ENCODE measurements around the gene MAN1A1. TPM values are rescaled to one million over a fixed set of nuclear protein-coding genes. Genes with fewer than 3 reads are reported as not detected.

Gene MAN1A1
- total RNA-seq, 1 experiment from 2014 or later: 6.8 TPM

GRCh38 chr6:119326291-119327005 is 23.1 kb downstream of the MAN1A1 start:
- no peak for DNase-seq (ENCODE audit: low read depth)

GRCh38 chr6:119325559-119326265 is 23.8 kb downstream of the MAN1A1 start:
- no peak for DNase-seq (ENCODE audit: low read depth)

- no peak for DNase-seq (ENCODE audit: low read depth)
Measured at GRCh38 chr6:119324718-119325117, 24.8 kb downstream of the MAN1A1 start.

GRCh38 chr6:119323931-119324330 is 25.6 kb downstream of the MAN1A1 start:
- DNase-seq (ENCODE audit: low read depth): no peak

- DNase-seq (ENCODE audit: low read depth): peak; percentile 17
Measured at GRCh38 chr6:119323478-119323877, 26.1 kb downstream of the MAN1A1 start.

- DNase-seq (ENCODE audit: low read depth): no peak
Measured at GRCh38 chr6:119322715-119323350, 26.7 kb downstream of the MAN1A1 start.

- no peak for DNase-seq (ENCODE audit: low read depth)
Measured at GRCh38 chr6:119322034-119322433, 27.5 kb downstream of the MAN1A1 start.

- DNase-seq (ENCODE audit: low read depth): no peak
Measured at GRCh38 chr6:119319694-119320093, 29.9 kb downstream of the MAN1A1 start.

- no peak for DNase-seq (ENCODE audit: low read depth)
Measured at GRCh38 chr6:119318730-119319129, 30.8 kb downstream of the MAN1A1 start.

- no peak for DNase-seq (ENCODE audit: low read depth)
Measured at GRCh38 chr6:119318176-119318575, 31.4 kb downstream of the MAN1A1 start.

GRCh38 chr6:119317007-119317406 is 32.6 kb downstream of the MAN1A1 start:
- no peak for DNase-seq (ENCODE audit: low read depth)

- DNase-seq (ENCODE audit: low read depth): no peak
Measured at GRCh38 chr6:119314885-119315272, 34.7 kb downstream of the MAN1A1 start.

- DNase-seq (ENCODE audit: low read depth): no peak
Measured at GRCh38 chr6:119313937-119314884, 35.4 kb downstream of the MAN1A1 start.

GRCh38 chr6:119312875-119313338 is 36.7 kb downstream of the MAN1A1 start:
- DNase-seq (ENCODE audit: low read depth): no peak

- no peak for DNase-seq (ENCODE audit: low read depth)
Measured at GRCh38 chr6:119312441-119312840, 37.1 kb downstream of the MAN1A1 start.

GRCh38 chr6:119311514-119312142 is 37.9 kb downstream of the MAN1A1 start:
- no peak for DNase-seq (ENCODE audit: low read depth)

- DNase-seq (ENCODE audit: low read depth): no peak
Measured at GRCh38 chr6:119310486-119311036, 39.0 kb downstream of the MAN1A1 start.

- no peak for DNase-seq (ENCODE audit: low read depth)
Measured at GRCh38 chr6:119308991-119309657, 40.4 kb downstream of the MAN1A1 start.

- DNase-seq (ENCODE audit: low read depth): peak; percentile 40
Measured at GRCh38 chr6:119308048-119308570, 41.5 kb downstream of the MAN1A1 start.

GRCh38 chr6:119307056-119307455 is 42.5 kb downstream of the MAN1A1 start:
- DNase-seq (ENCODE audit: low read depth): no peak
